NOMO-1 (cell line): ENCODE measurements around the gene ELF3.
"Not testable (repeated sequence)": the region's sequence is repeated elsewhere in the genome, so short reads cannot be mapped to it uniquely, and the experiment has no call there.

ENCODE experiments used
- DNase-seq, 2 experiments: peaks; one replicate each; lab custom pipeline; 2025; ENCODE audit not compliant: unreplicated experiment in 2 of 2; lab: John Stamatoyannopoulos, UW

ELF3 gene

GRCh38 chr1:202034149-202034682, 23.8 kb downstream of the ELF3 start:
- no peak for DNase-seq

DNA sequence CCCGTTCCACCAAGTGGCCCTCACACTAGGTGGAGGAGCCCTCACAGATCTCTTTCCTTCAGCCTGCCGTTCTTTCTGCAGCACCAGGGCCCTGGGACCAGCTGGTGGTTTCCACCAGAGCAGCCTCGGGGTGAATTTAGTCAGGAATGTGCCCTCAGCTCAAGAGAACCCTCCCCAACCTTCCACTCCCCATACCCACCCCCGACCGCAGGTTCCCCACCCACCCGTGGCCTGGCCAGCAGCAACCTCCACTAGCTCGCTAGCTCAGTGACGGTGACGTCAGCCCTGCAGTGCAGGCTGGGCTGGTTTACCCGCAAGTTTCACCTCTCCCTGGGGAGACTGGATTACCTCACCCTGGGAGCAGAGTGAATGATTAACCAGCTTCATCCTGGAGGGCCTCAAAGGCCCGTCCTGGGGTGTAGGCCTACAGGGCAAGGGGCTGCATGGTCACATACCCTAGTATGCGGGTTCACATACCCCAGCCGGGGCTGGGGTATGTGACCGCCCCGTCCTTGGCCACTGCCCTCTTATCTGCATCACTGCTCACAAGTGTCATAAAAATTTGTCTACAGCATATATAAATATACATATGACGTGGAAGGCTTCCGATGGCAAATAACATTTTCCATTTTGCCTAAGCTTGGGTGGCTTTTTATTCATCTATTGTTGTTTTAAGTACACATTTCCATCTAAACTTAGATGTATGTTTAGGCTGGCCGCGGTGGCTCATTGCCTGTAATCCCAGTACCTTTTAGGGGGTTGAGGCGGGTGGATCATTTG, 24.5 kb downstream of the ELF3 start:
- no peak for DNase-seq

GRCh38 chr1:202036595-202037387, 26.4 kb downstream of the ELF3 start:
- DNase-seq = no peak

DNA sequence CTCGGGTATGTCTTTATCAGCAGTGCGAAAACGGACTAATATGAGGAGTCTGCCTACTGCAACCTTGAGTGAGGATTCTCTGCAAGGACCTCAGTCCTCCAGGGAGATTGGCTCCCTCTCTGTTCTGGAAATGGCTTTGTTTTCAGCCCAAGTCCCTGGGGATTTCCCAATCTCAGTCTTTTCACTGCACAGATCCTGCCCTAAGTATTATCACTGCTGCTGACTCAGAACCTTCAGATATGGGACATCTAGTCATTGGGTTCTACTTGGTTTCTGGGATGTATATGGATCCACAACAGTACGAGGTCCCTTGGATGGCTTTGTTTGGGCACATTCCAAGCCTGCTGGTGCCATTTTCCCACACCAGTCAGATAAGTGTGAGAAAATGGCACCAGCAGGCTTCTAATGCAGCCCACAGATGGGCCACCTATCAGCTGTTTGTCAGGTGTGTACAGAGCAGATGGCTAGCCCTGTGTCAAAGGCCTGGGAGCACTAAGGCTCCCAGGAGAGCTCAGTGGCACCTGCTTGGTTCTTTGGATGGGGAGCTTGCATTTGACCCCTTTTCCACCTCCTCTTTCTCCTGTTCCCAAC, 27.4 kb downstream of the ELF3 start:
- DNase-seq = no peak

DNA sequence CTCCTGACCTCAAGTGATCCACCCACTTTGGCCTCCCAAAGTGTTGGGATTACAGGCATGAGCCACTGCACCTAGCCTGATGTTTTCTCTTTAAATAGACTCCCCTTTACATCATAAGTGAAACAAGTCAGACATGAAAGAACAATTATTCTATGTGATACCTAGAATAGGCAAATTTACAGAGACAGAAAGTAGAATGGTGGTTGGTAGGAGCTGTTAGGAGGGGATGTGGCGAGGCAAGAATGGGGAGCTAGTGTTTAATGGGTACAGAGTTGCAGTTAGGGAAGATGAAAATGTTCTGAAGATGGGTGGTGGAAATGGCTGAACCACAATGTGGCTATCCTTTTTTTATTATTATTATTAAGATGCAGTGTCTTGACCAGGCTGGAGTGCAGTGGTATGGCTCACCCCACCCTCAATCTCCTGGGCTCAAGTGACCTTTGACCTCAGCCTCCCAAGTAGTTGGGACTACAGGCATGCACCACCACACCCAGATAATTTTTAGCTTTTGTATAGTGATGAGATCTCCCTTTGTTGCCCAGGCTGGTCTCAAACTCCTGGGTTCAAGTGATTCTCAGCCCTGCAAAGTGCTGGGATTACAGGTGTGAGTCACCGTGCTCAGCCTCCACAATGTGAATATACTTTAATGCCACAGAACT, 28.4 kb downstream of the ELF3 start:
- DNase-seq = no peak

DNA sequence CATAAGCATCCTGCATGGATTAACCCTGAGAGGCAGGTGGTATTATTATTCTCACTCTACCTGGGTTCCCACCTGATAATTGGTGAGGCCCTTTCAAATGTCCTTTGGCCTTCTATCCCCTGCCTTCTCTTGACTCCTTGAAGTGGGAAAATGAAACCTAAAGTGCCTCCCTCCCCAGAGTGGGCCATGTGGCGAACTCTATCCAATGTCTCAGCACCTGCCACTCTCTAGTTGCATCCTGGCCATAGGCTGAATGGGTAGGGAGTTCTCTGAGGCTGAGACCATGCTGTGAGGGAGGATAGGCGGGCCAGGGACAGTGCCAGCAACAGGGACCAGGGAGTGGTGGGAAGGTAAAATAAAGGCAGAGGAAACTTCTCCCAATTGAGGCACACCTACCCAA, 35.3 kb downstream of the ELF3 start:
- no peak for DNase-seq

DNA sequence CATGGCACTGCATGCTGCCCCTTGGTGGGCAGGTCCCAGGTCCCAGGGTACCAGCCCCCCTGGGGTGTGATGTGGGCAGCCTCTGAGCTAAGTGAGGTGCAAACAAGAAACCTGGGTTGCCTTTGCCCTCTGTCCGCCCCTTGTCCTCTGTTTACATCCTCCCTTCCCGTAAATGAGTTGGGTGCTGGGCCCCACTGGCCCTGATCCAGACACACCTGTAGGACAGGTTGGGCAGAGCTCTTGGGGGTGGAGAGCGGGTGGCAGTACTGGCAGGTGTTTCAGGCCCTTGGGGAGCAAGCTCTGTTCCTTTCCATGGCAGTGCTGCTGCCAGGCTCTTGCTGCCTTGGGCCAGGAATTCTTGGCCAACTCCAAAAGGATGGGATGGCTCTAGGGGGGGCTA, 35.8 kb downstream of the ELF3 start:
- DNase-seq = no peak

- no peak for DNase-seq
These were observed 36.6 kb downstream of the ELF3 start for GRCh38 chr1:202046748-202047708.

- no peak for DNase-seq
These were observed 37.6 kb downstream of the ELF3 start for GRCh38 chr1:202047977-202048376.

DNA sequence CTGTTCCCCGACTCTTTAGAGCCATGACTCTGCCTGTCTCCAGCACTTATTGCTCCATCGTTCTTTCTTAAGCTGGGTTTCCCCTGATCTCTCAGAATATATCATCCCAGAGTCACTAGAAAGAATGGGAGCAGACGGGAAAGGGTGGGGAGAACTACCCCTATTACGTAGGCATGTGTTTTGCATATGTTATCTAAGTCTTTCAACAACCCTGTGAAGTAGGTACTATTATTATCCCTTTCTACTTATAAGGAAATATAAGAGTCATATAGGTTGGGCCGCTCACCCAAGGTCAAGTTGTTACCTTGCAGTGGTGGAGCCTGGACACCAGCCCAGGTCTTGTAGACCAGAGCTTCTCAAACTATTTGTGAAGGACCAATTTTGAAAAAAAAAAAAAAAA, 38.7 kb downstream of the ELF3 start:
- no peak for DNase-seq

DNA sequence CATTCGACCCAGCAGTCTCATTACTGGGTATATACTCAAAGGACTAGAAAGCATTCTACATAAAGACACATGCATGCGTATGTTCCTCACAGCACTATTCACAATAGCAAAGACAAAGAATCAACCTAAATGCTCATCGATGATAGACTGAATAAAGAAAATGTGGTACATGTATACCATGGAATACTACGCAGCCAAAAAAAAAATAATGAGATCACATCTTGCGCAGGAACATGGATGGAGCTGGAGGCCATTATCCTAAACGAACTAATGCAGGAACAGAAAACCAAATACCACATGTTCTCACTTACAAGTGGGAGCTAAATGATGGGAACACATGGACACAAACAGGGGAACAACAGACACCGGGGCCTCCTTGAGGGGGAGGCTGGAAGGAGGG, 43.7 kb downstream of the ELF3 start:
- DNase-seq = no peak

DNA sequence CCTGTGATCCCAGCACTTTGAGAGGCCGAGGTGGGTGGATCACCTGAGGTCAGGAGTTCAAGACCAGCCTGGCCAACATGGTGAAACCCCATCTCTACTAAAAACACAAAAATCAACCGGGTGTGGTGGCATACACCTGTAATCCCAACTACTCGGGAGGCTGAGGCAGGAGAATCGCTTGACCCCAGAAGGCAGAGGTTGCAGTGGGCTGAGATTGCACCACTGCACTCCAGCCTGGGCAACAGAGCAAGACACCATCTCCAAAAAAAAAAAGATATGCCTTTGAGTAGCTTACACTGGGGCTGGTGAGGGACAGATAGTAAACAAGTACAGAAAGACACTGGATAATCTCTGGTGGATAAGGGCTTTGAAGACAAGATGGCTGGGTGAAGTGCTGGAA, 44.3 kb downstream of the ELF3 start:
- DNase-seq = not testable (repeated sequence)

GRCh38 chr1:202056644-202057334, 46.4 kb downstream of the ELF3 start:
- peak; percentile 4 to 16 for DNase-seq

DNA sequence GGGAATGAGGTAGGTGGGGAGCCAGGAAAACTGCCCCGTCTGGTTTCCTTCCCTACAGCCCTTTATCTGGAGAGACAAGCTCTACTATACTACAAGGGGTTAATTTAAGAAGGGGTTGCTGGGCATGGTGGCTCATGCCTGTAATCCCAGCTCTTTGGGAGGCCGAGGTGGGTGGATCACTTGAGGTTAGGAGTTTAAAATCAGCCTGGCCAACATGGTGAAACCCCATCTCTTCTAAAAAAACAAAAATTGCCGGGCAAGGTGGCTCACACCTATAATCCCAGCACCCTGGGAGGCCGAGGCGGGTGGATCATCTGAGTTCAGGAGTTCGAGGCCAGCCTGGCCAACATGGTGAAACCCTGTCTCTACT, 46.9 kb downstream of the ELF3 start:
- not testable (repeated sequence) for DNase-seq

- DNase-seq = peak in 1 of 2 experiments; percentile 17
These were observed 47.9 kb downstream of the ELF3 start for GRCh38 chr1:202058001-202058908.

DNA sequence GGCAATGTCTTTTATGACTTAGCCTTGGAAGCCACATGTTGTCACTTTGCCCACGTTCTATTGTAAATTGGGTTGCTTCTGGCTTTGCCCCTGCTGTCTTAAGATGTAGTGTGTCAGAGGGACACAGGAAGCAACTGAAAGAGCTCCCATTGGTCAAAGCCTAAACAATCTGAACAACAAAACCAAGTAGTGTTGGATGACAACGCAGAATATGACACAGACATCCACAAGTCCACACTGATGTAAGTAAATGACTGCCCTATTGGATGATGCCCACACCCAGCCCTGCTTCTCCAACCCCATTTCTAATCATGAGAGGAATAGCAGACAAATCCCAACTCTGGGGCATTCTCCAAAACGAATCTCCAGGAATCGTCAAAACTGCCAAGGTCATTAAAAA, 50.7 kb downstream of the ELF3 start:
- no peak for DNase-seq

GRCh38 chr1:202061787-202062186, 51.4 kb downstream of the ELF3 start:
- not testable (repeated sequence) for DNase-seq

GRCh38 chr1:202062636-202063035, 52.2 kb downstream of the ELF3 start:
- not testable (repeated sequence) for DNase-seq
